HG02852 (cell line): Measurements from ENCODE around the gene HGD.
"Not testable (repeated sequence)": the region's sequence is repeated elsewhere in the genome, so short reads cannot be mapped to it uniquely, and the experiment has no call there.

Experiments
- ATAC-seq: cut with Tn5 transposase; IDR thresholded peaks from one replicate; pipeline ENCODE4 v1.9.1; 2021; ENCODE audit warnings: mild to moderate bottlenecking, moderate library complexity; ENCODE audit not compliant: unreplicated experiment

HGD gene

DNA sequence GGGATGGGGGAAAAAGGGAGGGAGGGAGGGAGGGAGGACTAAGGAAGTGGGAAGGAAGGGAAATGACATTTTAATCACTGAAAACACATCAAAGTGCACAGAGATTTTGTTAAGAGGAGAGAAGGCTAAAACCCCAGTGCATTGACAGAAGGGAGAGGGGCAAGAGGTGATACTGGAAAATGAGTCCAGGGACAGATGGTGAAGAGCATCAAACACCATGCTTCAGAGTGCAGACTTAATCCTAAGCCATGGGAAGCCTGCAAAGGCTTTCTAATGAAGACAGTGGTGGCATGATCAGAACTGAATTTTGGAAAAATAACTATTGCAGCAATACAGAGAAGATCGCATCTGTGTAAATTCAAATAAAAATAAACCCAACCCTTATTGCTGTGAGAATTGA lies 41.8 kb downstream of the HGD start:
- ATAC-seq: no peak

- ATAC-seq: not testable (repeated sequence)
Measured at GRCh38 chr3:120638820-120639219, 43.2 kb downstream of the HGD start.

- ATAC-seq: no peak
Measured at GRCh38 chr3:120637851-120638559, 44.0 kb downstream of the HGD start.

GRCh38 chr3:120636795-120637401 lies 45.1 kb downstream of the HGD start:
- no peak for ATAC-seq

DNA sequence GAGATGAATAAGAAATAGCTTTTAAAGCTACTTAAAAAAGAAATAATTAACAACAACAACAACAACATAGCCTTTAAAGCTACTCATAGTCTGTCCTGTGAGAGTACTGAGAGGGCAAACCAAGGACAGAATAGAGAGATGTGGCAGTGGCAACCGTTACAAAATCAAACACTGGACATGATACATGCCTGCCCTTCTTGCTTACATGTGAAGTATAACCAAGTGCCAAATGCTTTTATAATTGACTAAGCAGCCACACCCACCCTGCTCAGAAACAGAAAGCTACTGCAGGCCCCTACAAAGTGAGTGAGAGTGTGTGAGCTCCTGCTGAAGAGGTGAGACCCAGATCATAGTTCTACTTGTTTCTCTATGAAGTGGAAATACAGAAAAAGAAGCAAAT lies 47.5 kb downstream of the HGD start:
- no peak for ATAC-seq

DNA sequence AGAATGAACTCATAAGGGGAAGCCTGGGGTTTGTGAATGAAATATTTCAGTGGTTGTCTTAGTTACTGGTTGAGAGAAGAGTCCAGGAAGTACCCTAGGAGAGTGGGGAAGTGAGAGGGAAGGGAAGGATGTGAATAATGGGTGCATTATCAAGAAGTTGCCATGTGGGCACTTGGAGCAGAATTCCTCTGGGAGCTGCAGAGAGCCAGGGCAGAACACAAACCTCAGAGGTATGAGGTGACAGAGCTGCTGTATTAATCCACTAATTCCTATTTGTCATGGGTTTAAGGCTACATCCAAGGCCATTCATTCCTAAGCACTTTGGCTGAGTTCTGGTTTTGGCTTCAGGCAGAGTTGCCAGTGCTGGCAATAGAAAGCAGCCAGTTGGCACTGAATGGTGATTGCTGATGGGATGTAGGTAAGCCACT lies 56.9 kb downstream of the HGD start:
- ATAC-seq: no peak

DNA sequence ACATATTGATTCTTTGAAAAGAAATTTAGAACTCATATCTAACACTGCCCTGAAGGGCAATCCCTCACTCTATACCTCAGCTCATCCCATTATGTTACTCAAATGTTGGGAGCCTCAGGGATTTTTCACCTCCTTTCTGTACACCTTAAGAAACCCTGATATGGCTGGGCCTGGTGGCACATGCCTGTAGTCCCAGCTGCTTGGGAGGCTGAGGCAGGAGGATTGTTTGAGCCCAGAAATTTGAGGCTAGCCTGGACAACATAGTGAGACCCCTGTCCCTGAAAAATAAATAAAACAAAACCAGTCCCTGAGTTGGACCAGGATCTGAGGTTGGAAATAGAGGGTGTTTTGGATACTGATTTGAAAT lies 58.3 kb downstream of the HGD start:
- no peak for ATAC-seq

- ATAC-seq: no peak
Measured at GRCh38 chr3:120622870-120623726, 58.9 kb downstream of the HGD start.

- ATAC-seq: no peak
Measured at GRCh38 chr3:120622457-120622856, 59.6 kb downstream of the HGD start.

GRCh38 chr3:120616745-120617144 lies 65.3 kb downstream of the HGD start:
- not testable (repeated sequence) for ATAC-seq

DNA sequence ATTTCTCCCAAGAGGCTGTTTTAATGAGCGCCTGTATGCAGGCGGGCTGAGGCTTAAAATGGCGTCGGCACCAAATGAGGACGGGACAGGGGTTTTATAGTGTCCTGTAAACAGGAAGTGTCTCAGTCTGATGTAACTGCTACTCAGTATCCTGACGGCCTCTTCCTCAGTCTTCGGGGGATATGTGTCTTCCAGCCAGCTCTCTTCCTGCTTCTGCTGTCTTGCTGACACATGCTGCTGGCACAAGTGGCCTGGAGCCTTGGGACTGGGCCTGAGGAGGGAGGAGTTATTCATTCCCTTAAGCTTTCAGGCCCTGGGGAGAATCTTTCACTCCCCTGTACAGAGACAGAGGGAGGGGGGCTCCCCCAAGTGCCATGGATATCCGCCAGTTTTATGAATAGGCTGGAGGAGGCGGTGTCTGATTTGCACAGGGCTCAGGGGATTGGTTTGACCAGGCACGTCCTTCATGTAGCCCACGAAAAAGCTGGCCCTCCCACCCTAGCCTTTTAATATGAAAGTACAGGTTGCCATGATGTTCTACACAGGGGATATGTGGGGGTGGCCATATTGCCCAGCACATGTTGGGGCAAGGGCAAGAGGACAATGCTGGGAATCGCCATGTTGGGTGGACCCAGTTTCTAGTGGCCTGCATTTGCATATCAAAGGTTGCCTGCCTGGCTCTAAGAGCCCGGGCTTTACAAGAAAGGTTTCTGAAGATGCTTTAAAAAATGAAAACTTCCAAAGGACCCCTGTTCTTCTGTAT lies 66.0 kb downstream of the HGD start:
- ATAC-seq: no peak

DNA sequence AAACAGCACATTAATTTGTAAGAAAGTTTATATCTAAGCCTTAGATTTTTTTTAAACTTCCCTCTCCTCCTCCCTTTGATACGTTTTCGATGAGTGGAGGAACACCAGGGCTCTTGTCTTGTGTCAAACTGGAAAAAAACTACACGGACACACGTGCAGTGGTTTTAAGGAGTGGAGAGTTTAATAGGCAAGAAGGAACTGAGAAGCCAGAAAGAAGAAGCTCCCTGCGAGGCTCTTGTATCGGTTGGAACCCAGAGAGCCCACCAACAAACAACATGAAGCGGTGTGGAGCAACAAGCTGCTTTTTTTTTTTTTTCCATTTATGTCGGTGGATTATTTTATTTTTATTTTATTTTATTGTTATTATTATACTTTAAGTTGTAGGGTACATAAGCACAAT lies 67.3 kb downstream of the HGD start:
- ATAC-seq: no peak

- ATAC-seq: no peak
Measured at GRCh38 chr3:120608506-120608905, 73.5 kb downstream of the HGD start.

- no peak for ATAC-seq
Measured at GRCh38 chr3:120604784-120605183, 77.3 kb downstream of the HGD start.

DNA sequence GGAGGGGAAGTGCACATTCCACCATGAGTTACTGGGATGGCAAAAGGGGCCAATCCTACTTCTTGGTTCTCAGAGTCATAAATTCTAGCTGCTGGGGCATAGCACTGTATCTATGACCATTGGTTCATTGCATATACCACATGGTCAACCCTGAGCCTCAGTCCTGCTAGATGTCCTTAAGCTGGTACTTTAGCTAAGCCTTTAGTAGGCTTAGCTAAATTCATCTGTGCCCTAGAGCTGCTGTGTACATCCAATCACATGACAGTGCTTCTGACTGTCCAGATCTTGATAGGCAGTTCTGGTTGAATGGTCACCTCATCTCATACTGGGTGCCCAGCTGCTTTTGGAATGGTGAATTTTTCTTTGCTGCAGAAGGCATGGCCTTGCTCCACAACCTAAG lies 77.7 kb downstream of the HGD start:
- ATAC-seq: no peak

- no peak for ATAC-seq
Measured at GRCh38 chr3:120602682-120603081, 79.4 kb downstream of the HGD start.

GRCh38 chr3:120601554-120601953 lies 80.5 kb downstream of the HGD start:
- no peak for ATAC-seq

DNA sequence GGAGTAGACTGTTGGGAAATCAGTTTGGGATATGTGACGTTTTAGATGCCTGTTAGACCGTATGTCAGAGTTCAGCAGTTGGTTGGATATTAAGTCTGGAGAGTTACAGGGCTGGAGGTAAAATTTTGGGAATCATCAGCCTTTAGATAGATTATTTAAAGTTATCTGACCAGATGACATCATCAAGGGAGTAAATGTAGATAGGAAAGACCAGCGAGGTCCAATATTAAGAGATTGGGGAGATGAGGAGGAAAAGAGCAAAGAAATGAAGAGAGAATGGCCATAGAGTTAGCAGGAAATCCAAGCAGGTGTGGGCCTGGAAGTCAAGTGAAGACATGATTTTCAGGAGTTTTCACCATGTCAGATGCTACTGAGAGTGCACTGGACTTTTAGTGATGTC lies 82.8 kb downstream of the HGD start:
- ATAC-seq: no peak

- ATAC-seq: peak; percentile 33
Measured at GRCh38 chr3:120597445-120598049, 84.5 kb downstream of the HGD start.

DNA sequence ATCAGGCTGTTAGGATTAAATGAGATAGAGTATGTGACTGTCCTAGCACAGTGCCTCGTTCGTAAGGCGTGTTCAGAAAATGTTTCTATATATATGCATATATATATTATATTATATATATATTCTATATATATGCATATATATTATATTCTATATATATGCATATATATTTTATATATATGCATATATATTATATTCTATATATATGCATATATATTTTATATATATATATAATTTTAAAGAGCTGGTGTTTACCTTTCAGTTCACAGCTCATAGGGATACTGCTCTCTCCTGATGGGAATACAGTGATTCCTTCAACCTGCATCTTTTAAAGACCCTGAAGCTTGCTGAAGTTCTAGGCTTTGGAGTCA lies 85.2 kb downstream of the HGD start:
- no peak for ATAC-seq
